KMS-11 (cell line): ENCODE measurements around the gene NPRL2.

Source experiments
- H2AFZ ChIP-seq: fragments of 200-600 bp; sonication (generic); 2 replicates; pipeline ENCODE4 v1.6.1; 2016; ENCODE audit warnings: antibody characterized with exemption, mixed run types, low read depth
- H3K27ac ChIP-seq: fragments of 200-600 bp; sonication (generic); 2 replicates; pipeline ENCODE4 v1.6.1; 2016; ENCODE audit warnings: mild to moderate bottlenecking, mixed run types
- H3K27me3 ChIP-seq: fragments of 200-600 bp; sonication (generic); 2 replicates; pipeline ENCODE4 v1.6.1; 2017; ENCODE audit warnings: mild to moderate bottlenecking, low read depth, mixed run types, moderate library complexity; ENCODE audit not compliant: insufficient read depth
- H3K36me3 ChIP-seq: fragments of 200-600 bp; sonication (generic); 2 replicates; pipeline ENCODE4 v1.6.1; 2017; ENCODE audit warnings: mild to moderate bottlenecking, mixed run types; ENCODE audit not compliant: insufficient read depth
- H3K4me1 ChIP-seq: fragments of 200-600 bp; sonication (generic); 2 replicates; pipeline ENCODE4 v1.6.1; 2016; ENCODE audit warnings: mild to moderate bottlenecking, low read depth, mixed run types; ENCODE audit not compliant: poor library complexity, severe bottlenecking
- H3K4me2 ChIP-seq: fragments of 200-600 bp; sonication (generic); 2 replicates; pipeline ENCODE4 v1.7.0; 2016; ENCODE audit warnings: mild to moderate bottlenecking, mixed run types
- H3K4me3 ChIP-seq: fragments of 200-600 bp; sonication (generic); IDR thresholded peaks from 2 replicates; pipeline ENCODE4 v1.6.1; 2017; ENCODE audit warnings: low read depth, low read length, mixed read lengths; ENCODE audit not compliant: insufficient read depth
- H3K79me2 ChIP-seq: fragments of 200-600 bp; sonication (generic); 2 replicates; pipeline ENCODE4 v1.6.1; 2016; ENCODE audit warnings: low read depth, mixed run types; ENCODE audit not compliant: insufficient read depth
- H3K9ac ChIP-seq: fragments of 200-600 bp; sonication (generic); 2 replicates; pipeline ENCODE4 v1.6.1; 2016; ENCODE audit warnings: mild to moderate bottlenecking, mixed run types
- H4K20me1 ChIP-seq: fragments of 200-600 bp; sonication (generic); 2 replicates; pipeline ENCODE4 v1.6.1; 2016; ENCODE audit warnings: mild to moderate bottlenecking, mixed run types; ENCODE audit not compliant: insufficient read depth
- TF ChIP-seq, protein P1 (sequence below): fragments of 200-600 bp; sonication (generic); conservative IDR thresholded peaks from 2 replicates; pipeline ENCODE4 v1.6.1; 2017; ENCODE audit warnings: low read depth, mild to moderate bottlenecking, antibody characterized with exemption, low read length, moderate library complexity, mixed read lengths

The NPRL2 gene

DNA sequence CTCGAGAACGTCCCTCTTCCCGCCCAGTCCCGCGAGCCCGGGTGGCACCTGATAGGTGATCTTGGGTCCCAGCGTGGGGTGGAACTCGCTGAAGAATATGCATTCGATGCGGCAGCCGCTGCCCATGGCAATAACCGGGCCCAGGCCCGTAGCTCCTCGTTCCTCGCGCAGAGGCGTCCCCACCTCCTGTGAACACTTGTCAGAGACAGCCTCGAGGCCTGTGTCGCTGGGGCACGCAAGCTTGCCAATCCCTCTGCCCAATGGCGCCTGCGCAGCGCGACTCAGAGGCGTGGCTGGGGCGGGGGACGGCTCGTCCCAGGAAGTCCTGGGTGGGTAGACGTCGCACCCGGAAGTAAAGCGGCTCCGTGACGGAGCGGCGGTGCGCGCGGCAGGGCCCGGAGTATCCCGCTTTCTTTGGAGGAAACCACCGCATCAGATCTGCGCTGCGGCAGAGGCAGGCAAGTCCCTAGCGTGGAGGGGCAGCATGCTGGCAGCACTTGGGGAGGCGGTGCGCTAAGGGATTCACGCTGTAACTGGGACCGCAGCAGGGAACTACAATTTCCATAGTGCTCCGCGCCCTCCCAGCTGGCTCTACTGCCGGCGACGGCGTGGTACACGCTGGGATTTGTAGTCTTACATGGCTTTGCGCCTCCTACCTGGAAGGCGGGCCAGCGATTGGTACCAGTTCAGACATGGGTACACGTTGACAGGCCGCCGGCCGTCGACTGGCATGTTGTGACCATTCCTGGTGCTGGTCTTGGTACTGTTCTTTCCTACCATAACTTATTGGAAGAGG is at the start of gene NPRL2, which contains the start of gene CYB561D2:
Gene NPRL2 (minus strand): TSS at position 249 of the 796 bp plus-strand sequence. CDS start 123 bp downstream, at position 126.
Gene CYB561D2 (plus strand): TSS at position 336 of the 796 bp plus-strand sequence. CDS start 572 bp downstream, outside the sequence.
- no peaks in the 10 kb centered on the region for H3K27me3 ChIP-seq
- H3K79me2 ChIP-seq, result no peaks in the 10 kb centered on the region
- H4K20me1 ChIP-seq, result no peaks in the 10 kb centered on the region
- TF ChIP-seq, protein P1, sequence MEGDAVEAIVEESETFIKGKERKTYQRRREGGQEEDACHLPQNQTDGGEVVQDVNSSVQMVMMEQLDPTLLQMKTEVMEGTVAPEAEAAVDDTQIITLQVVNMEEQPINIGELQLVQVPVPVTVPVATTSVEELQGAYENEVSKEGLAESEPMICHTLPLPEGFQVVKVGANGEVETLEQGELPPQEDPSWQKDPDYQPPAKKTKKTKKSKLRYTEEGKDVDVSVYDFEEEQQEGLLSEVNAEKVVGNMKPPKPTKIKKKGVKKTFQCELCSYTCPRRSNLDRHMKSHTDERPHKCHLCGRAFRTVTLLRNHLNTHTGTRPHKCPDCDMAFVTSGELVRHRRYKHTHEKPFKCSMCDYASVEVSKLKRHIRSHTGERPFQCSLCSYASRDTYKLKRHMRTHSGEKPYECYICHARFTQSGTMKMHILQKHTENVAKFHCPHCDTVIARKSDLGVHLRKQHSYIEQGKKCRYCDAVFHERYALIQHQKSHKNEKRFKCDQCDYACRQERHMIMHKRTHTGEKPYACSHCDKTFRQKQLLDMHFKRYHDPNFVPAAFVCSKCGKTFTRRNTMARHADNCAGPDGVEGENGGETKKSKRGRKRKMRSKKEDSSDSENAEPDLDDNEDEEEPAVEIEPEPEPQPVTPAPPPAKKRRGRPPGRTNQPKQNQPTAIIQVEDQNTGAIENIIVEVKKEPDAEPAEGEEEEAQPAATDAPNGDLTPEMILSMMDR, result no peak
- H3K27ac ChIP-seq, result peak within 1 kb of the TSS; percentile 43; the same call in 1 of the 2 replicates
- H3K36me3 ChIP-seq, result no peaks in the 10 kb centered on the region
- peak within 1 kb of the TSS; percentile 74 for H3K4me2 ChIP-seq
- H3K4me1 ChIP-seq, result peaks cover 10% of the 10 kb centered on the region
- H3K4me3 ChIP-seq, result peak within 1 kb of the TSS; percentile 31
- H3K9ac ChIP-seq, result peak within 1 kb of the TSS; percentile 49; the same call in 1 of the 2 replicates
- peak within 1 kb of the TSS; percentile 71 for H2AFZ ChIP-seq

DNA sequence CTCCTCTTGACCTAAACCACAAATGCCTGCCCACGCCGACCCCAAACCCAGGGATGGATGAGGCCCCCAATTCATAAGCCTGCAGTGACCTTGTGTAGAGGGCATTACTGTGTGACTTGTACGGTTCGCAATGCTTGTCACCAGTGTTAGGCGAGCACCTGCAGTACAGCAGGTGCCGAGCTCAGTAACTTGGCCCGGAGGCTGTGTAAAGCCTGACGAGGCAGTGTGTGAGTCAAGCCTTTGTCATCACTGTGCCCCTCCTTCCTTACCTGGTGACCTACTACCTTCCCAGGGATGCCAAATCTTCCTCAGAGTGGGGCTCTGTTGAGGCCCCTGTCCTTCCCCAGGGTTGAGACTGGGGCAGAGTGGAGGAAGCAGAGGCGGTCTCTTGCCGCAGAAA is 45.9 kb upstream of the NPRL2 start:
- H2AFZ ChIP-seq, result no peak overlapping the region
- peaks cover 8% of the 10 kb centered on the region; the same call in 1 of the 2 replicates for H3K27me3 ChIP-seq
- H3K36me3 ChIP-seq, result no peaks in the 10 kb centered on the region
- H3K4me3 ChIP-seq, result no peak overlapping the region
- peaks cover 8% of the 10 kb centered on the region for H3K4me1 ChIP-seq
- no peaks in the 10 kb centered on the region for H4K20me1 ChIP-seq
- TF ChIP-seq, protein P1, result no peak
- H3K27ac ChIP-seq, result no peak overlapping the region
- H3K4me2 ChIP-seq, result no peak overlapping the region
- H3K9ac ChIP-seq, result no peak overlapping the region
- no peaks in the 10 kb centered on the region for H3K79me2 ChIP-seq

DNA sequence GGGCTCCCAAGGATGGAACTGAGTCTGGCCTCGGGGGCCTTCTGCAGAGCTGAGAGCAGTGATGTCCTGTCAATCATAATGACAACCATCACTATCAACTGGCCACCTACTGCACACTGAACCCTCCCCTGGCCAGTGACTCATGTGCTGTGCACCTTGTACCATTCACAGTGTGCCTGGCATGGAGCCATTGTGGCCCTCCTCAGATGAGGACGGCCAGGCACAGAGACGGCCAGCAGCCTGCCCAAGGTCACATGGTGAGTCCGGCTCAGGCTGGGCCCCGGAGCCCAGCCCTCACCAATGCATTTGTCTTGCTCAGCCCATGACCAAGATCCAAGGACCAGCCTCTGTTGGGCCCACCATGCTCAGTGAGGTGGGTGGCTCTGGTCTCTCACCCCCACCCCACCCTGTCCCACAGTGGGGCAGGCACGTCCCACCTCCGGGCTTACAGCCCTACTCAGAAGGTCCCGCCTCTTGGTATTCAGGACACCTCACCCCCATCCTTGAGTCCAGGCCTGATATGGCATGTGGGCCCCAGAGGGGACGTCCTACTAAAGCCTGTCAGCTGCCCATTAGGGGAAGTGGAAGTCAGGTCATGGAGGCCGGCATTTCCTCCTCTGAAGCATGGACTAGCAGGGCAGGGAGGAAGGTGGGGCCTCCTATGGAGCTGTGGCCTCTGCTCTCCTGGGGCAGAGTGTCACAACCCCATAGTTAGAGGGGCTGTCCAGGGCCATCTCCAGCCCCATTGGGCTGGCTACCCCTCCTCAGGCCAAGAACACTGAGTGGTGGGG is 44.7 kb upstream of the NPRL2 start:
- H3K36me3 ChIP-seq, result no peaks in the 10 kb centered on the region
- peaks cover 5% of the 10 kb centered on the region; the same call in 1 of the 2 replicates for H3K27me3 ChIP-seq
- no peaks in the 10 kb centered on the region for H3K79me2 ChIP-seq
- no peak overlapping the region for H3K9ac ChIP-seq
- no peak overlapping the region for H3K27ac ChIP-seq
- H3K4me1 ChIP-seq, result peaks cover 8% of the 10 kb centered on the region
- H2AFZ ChIP-seq, result no peak overlapping the region
- H4K20me1 ChIP-seq, result no peaks in the 10 kb centered on the region
- TF ChIP-seq, protein P1, result no peak
- H3K4me2 ChIP-seq, result no peak overlapping the region
- no peak overlapping the region for H3K4me3 ChIP-seq

DNA sequence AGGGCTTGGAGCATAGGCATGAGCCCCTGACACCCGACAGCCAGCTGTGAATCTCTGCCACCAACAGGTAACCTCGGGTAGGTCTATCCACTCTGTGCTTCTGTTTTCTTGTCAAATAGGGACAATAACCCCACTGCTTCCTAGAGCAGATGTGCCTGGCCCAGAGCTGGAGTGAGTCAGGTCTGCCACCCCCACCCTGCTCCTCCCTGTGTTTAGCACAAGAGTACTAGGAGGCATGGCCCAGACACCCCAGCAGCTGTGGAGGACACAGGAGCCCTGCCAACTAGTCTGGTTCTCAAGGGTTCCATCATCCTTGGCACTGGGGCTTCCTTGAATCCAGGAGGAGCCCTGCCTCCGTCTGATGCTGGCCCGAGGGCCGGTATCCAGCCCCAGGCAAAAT is 42.5 kb upstream of the NPRL2 start:
- Histone ChIP-seq H2AFZ (no peak overlapping the region), H4K20me1 (no peaks in the 10 kb centered on the region), H3K4me2 (no peak overlapping the region), H3K36me3 (no peaks in the 10 kb centered on the region), H3K27ac (no peak overlapping the region), H3K4me3 (no peak overlapping the region), H3K27me3 (no peaks in the 10 kb centered on the region), H3K4me1 (peaks cover 8% of the 10 kb centered on the region), H3K9ac (no peak overlapping the region), H3K79me2 (no peaks in the 10 kb centered on the region)
- TF ChIP-seq, protein P1, result no peak
